Colonic mucosa (tissue), 4 donors: Measurements from ENCODE around the gene GH1. TPM values are rescaled to one million over a fixed set of nuclear protein-coding genes. Genes with fewer than 3 reads are reported as not detected.

Experiments
- DNase-seq: peaks from one replicate; pipeline ENCODE4 v3.0.0-alpha.2; 2020
- H3K27ac ChIP-seq: fragments of 200-600 bp; one replicate; pipeline ENCODE4 v1.8.0; 2021
- H3K27me3 ChIP-seq: fragments of 200-600 bp; one replicate; pipeline ENCODE4 v1.8.0; 2021
- H3K36me3 ChIP-seq: fragments of 200-600 bp; one replicate; pipeline ENCODE4 v1.8.0; 2021
- H3K4me1 ChIP-seq: fragments of 200-600 bp; one replicate; pipeline ENCODE4 v1.8.0; 2021; ENCODE audit warnings: mild to moderate bottlenecking
- H3K4me3 ChIP-seq: fragments of 200-600 bp; one replicate; pipeline ENCODE4 v1.8.0; 2021
- H3K9ac ChIP-seq, 2 donors: one replicate each; pipeline ENCODE4 v1.7.0; 2013; ENCODE audit warnings: control low read depth in 2 of 2, low read depth in 2 of 2, low read length in 2 of 2
- H3K9me3 ChIP-seq: fragments of 200-600 bp; one replicate; pipeline ENCODE4 v1.8.0; 2021
- CTCF ChIP-seq: fragments of 200-600 bp; IDR thresholded peaks from one replicate; pipeline ENCODE4 v1.8.0; 2022; ENCODE audit warnings: antibody characterized with exemption, mild to moderate bottlenecking
- intact Hi-C: fragments of 100-400 bp; cut with DNase I; formaldehyde crosslinking; loops from one replicate; pipeline ENCODE4 v1.14.1; 2022
- total RNA-seq, 2 donors: library from RNA; stranded (reverse); fragmentation: NEBNext Ultra II Directional in 1 of 2; extraction: Animal tissue kit (Norgen Biotek cat#: 25700) in 1 of 2; gene quantifications; one replicate each; pipeline ENCODE4 v1.2.1, GENCODE V29; 2021
- donor health status: healthy.
- donor health status: DM: no; HTN: no; CAD: no.
- donor health status: DM: no; HTN: no; CAD: no.

GH1 gene
- total RNA-seq, 2 donors from 2014 or later = not detected

GRCh38 chr17:63947711-63948330 is 29.2 kb upstream of the GH1 start:
- no peak for DNase-seq
- no peaks in the 10 kb centered on the region for H3K9me3 ChIP-seq
- no peak for TF ChIP-seq CTCF
- no peaks in the 10 kb centered on the region for H3K4me1 ChIP-seq
- no peak overlapping the region for H3K4me3 ChIP-seq
- no peak overlapping the region for H3K9ac ChIP-seq
- intact Hi-C loops = no loop called here
- no peak overlapping the region for H3K27ac ChIP-seq
- H3K27me3 ChIP-seq = no peaks in the 10 kb centered on the region
- no peaks in the 10 kb centered on the region for H3K36me3 ChIP-seq

DNA sequence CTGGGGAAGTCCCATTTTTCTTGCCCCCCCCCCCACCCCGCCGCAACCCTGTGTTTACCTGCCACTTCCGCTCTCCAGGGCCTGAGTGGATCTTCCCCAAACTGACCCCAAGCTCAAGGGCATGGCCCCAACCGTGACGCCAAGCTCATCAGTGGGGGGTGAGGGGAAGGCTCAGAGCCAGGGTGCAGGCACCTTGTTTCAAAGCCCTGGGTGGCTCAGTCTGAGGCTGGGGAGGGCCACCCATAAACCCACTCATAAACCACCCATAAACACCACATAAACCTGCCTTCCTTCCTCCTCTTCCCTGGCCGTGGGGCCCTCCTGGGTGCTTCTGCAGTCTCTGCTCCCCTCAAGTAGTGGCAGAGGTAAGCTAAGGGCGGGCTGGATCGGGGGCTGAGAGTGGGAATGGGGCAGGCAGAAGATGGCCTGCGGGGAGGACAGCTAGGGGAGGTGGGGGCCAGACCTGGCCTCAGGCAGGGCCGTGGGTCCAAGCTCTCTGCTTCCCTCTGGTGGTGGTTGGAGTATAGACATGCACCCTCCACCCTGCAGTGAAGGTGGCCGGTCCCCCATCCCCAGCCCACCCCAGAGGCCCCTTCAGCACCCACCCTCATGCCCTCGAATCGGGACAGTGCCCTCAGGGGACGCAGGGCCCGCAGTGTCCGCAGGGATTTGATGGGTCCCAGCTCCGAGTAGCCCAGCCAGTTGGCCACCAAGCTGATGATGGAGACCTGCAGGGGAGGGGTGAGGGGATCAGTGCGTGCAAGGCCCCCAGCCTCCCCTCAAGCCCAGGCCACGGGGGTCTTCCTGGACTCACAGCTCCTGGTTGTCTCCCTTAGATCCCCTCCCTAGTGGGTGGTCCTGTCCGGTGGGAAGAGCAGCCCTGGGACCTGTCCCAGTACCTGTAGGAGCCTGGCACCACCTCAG is 28.1 kb upstream of the GH1 start:
- Histone ChIP-seq H3K4me1 (no peaks in the 10 kb centered on the region), H3K4me3 (no peak overlapping the region), H3K9me3 (no peaks in the 10 kb centered on the region), H3K27me3 (no peaks in the 10 kb centered on the region), H3K9ac (no peak overlapping the region), H3K27ac (no peak overlapping the region), H3K36me3 (no peaks in the 10 kb centered on the region)
- intact Hi-C loops = no loop called here
- peak; percentile 57 for DNase-seq
- peak; percentile 64 for TF ChIP-seq CTCF

DNA sequence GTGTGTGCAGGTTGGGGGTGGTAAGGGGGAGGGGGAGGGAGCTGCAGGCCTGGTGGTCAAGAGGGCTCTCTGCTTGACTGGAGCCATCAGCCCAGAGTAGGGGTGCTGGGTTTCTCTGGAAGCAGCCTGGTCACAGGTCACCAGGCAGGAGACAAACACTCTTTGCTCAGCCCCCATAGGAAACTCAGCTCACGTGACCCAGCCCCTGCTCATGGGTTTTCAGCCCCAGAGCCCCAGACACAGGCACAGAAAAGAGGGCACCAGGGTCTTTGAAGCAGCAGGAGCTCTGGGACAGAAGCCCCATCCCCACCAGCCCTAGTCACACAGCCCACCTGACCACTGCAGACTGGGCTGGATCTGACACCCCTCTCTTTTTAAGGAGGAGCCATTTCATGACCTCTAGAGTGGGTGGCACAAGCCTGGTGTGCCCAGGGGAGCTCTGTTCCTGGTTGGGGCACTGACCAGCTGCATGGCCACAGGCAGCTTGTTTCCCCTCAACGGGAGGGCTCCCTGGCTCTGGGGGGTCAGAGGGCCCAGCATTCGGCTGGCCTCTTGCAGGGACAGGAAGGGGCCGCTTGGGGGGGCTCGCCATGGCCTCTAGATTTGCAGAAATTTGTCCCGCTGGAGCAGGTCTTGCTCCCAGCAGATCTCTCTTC is 27.3 kb upstream of the GH1 start:
- intact Hi-C loops = no loop called here
- H3K4me1 ChIP-seq = no peaks in the 10 kb centered on the region
- no peaks in the 10 kb centered on the region for H3K36me3 ChIP-seq
- DNase-seq = no peak
- H3K4me3 ChIP-seq = no peak overlapping the region
- no peak overlapping the region for H3K27ac ChIP-seq
- H3K27me3 ChIP-seq = no peaks in the 10 kb centered on the region
- H3K9me3 ChIP-seq = no peaks in the 10 kb centered on the region
- H3K9ac ChIP-seq = no peak overlapping the region
- TF ChIP-seq CTCF = no peak

DNA sequence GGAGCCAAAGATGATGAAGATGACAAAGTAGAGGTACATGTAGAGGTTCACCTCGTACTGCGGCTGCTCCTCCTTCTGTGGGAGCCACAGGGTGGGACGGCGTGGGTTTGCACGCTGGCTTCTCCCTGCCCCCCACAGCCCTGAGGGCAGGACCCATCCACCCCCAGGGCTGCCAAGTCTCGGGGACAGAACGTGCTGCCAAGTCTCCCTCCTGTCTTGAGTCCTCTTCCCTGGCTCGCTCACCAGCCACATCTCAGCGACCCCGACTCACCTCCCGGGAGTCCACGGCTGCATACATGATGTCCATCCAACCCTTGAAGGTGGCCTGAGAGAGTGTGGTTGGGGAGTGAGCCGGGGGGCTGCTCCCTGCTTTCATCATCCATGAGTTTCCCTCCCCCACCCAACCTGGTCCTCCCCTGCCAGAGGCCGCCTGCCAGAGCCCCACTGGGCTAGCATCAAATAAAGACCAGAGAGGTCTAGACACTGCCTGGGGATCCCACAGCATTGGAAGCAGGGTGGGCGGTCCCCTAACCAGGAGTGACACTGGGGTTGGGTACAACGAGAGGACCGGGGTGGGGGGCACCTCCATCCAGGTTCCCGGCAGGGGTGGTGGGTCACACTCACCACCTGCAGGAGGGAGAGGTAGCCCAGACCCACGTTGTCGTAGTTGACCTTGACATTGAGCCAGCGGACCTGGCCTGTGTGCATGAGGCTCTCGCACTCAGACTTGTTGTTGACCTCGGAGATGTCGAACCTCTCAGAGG is 26.3 kb upstream of the GH1 start:
- intact Hi-C loops = no loop called here
- Histone ChIP-seq H3K27me3 (no peaks in the 10 kb centered on the region), H3K4me1 (no peaks in the 10 kb centered on the region), H3K27ac (no peak overlapping the region), H3K9ac (no peak overlapping the region), H3K4me3 (no peak overlapping the region), H3K9me3 (no peaks in the 10 kb centered on the region), H3K36me3 (no peaks in the 10 kb centered on the region)
- DNase-seq = no peak
- TF ChIP-seq CTCF = no peak

- Histone ChIP-seq H3K27ac (no peak overlapping the region), H3K36me3 (no peaks in the 10 kb centered on the region), H3K9me3 (no peaks in the 10 kb centered on the region), H3K4me1 (no peaks in the 10 kb centered on the region), H3K27me3 (no peaks in the 10 kb centered on the region), H3K9ac (no peak overlapping the region), H3K4me3 (no peak overlapping the region)
- TF ChIP-seq CTCF = no peak
- DNase-seq = no peak
- intact Hi-C loops = no loop called here
Measured at GRCh38 chr17:63943745-63944144, 25.1 kb upstream of the GH1 start.
